NCI-H1105 treated with DMSO at 0.1 percent for 48 hours (cell line): ENCODE data around the gene CACNA1F.
A peak's percentile ranks its signal among the peaks of the same experiment; 100 is the strongest.
"Not testable (repeated sequence)": the region's sequence is repeated elsewhere in the genome, so short reads cannot be mapped to it uniquely, and the experiment has no call there.

ENCODE experiments used
- DNase-seq: peaks from one replicate; lab custom pipeline; 2025; lab: John Stamatoyannopoulos, UW

CACNA1F gene

DNA sequence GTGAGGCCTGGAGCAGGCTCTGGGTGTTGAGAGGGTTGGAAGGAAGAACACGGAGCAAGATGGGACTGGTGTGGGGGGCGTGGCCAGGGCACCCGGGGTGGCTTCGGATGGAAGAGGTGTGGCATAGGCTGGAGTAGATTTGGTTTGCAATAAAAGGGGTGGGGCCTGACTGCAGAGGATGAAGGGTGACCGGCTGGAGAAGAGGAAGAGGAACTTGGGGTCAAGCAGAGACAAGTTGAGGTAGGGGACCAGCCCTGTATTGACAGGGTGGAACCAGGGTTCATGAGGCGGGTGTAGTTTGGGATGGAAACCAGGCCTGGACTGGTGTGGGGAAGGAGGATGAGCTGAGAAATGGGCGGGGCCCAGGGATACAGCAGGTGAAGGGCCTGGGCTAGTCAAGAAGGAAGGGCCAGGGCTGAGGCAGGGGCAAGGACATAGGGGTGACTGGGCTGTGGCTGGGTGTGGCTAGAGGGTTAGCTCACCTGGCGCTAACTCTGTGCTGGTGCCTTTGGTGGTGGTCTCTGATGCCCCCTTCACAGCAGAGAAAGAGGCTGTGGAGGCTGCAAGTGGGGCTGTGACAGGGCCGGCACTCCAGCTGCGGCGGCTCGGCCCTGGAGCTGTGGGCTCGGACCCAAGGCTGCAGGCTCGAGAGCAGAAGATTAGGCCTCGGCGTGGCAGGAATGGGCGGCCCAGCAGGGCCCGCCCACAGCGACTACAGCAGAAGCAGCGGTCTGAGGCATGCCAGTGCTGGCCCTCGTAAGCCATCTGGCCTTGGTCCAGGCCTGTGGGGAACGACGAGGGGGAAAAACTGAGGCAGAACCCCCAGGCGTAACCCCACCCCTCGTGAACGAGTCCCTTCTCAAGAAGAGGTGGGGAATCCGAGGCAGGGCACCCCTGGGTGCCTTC, 56.5 kb downstream of the CACNA1F start:
- no peak for DNase-seq

- no peak for DNase-seq
Observed at GRCh38 chrX:49175435-49176274, 57.5 kb downstream of the CACNA1F start.

DNA sequence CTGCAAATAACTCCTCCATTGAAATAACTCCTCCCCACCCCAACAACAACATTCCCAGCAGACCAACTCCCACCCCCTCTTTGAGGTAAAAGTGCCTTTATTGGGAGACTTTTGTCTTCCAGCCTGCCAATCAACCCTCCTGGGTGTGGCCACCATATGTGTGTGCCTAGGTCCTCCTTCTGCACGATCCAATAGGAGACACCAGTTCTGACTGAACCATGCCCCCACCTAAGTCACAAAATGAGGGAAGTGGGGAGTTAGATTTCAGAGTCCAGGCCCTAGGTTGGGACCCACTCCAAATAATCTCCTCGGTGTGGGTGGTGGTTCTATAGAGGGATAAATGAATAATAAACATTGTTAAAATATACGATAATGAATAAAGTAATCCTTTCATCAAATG, 58.4 kb downstream of the CACNA1F start:
- no peak for DNase-seq

DNA sequence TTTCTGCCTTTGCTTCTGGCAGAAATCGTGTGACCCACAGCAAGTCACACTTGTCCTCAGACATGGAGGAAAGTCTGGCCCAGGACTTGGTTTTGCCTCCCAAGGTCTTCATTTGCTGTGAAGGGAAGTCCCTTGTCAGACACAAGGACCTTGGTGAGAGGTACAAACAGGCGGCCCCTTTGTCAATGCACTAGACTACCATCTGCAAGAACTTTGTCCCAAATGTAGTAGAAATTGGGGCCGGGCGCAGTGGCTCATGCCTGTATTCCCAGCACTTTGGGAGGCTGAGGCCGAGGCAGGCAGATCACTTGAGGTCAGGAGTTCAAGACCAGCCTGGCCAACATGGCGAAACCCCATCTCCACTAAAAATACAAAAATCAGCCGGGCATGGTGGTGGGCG, 59.6 kb downstream of the CACNA1F start:
- DNase-seq = not testable (repeated sequence)

DNA sequence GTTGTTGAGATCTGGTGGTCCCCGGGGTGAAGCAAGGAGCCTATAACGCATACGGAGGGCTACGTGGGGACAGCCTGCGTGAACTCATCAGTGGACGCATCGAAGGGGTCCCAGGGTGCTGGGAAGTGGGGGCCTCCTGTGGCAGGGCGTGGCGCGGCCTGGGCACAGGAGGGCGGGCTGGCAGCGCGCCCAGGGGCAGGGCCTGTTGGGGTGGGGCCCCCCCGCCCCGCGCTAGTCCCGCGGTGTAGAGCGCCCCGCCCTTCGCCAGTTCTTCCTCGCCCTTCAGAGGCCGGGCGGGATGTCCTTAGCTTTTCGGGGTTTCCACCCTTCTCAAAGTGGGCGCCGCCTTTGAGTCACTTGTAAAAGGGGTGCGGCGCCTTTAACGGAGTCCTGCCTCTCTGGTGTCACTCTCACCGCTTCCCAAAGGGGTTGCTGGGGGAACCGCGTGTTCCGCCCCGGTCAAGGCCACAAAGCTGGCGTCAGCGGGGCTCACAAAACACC, 60.8 kb downstream of the CACNA1F start:
- DNase-seq = peak; percentile 62

DNA sequence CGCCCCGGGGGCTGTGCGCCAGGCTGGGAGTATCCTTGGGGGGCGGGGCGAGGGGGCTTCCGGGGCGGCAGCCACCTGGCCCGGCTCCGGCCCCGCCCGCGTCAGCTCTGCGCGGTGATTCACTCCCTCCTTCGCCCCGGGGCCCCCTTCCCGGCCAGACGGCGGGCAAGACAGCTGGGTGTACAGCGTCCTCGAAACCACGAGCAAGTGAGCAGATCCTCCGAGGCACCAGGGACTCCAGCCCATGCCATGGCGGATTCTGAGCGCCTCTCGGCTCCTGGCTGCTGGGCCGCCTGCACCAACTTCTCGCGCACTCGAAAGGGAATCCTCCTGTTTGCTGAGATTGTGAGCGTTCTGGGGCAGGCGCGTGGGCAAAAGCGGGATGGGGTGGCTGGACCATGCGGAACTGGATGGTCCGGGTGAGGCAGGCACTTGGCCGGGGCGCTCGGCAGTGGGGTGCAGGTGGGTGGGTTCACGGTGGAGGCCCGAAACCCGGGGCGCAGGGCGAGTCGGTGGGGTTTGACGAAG, 61.3 kb downstream of the CACNA1F start, which contains the start of gene PLP2:
PLP2 (plus strand) TSS at position 147 of the 528 bp plus-strand sequence; CDS start at position 250, 103 bp downstream.
- peak; percentile 29 for DNase-seq

DNA sequence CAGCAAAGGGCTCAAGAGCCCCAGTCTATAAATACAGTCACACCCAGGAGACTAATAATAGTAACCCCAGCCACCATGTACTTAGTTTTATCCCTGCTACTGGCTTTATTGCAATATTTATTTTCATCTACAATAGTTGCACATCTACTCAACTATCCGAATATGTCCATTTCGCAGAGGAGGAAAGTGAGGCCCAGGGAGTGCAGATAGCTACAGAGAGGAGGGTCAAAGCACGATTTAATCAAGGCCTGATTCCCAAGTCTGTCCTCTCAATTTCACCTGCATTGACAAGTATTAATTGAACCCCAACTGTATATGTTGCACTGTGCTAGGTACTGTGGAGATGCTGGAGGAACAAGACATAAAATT, 65.4 kb downstream of the CACNA1F start:
- no peak for DNase-seq

- DNase-seq = no peak
Observed at GRCh38 chrX:49166914-49167739, 66.0 kb downstream of the CACNA1F start.

DNA sequence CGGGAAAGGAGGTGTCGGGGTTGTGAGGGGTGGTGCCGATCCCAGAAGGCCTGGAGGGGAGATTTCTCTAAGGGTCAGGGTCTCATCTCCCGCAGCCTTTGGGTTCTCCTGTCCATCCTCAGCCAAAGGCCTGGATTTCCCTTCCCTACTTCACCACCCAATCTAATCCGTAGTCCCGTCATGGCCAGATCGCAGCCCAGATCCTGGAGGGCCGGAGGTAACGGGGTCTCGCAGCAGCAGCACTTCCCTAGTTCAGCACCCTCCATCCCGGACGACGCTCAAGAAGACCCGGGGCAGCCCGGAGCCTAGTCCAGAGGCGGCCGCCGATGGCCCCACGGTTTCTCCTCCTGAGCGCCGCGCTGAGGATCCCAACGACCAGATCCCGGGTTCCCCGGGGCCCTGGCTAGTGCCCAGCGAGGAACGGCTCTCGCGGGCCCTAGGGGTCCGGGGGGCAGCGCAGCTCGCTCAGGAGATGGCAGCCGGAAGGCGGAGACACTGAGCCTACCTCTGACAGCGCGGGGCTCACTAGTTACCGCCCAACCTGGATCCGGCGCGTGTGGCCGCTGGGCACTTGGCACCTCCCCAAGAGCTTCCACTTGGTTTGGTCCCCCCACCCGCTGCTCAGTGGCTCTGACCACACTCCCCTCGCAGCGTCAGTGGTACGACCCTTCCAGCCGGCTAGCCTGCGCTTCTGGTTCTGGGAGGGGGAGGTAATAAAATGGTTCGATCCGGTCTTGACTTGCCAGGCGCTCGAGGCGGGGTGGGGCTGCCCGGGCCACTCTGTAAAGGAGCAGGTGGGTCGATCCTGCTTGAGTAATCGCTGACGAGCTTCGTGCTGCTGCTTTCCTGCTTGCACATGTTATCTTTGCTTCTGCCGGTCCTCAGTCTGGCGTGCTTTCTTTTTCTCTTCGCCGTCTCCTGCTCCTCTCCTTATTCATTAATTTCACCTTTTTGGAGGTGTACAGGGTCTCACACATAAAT, 66.9 kb downstream of the CACNA1F start:
- peak; percentile 90 for DNase-seq

- DNase-seq = no peak
Observed at GRCh38 chrX:49164589-49165360, 68.4 kb downstream of the CACNA1F start.

GRCh38 chrX:49163555-49164419, 69.4 kb downstream of the CACNA1F start:
- DNase-seq = peak; percentile 69

- no peak for DNase-seq
Observed at GRCh38 chrX:49162620-49163019, 70.5 kb downstream of the CACNA1F start, which contains the start of gene MAGIX. MAGIX (plus strand) TSS chrX:49162758; CDS start chrX:49162890, 132 bp downstream.

- DNase-seq = no peak
Observed at GRCh38 chrX:49161632-49162031, 71.5 kb downstream of the CACNA1F start.

DNA sequence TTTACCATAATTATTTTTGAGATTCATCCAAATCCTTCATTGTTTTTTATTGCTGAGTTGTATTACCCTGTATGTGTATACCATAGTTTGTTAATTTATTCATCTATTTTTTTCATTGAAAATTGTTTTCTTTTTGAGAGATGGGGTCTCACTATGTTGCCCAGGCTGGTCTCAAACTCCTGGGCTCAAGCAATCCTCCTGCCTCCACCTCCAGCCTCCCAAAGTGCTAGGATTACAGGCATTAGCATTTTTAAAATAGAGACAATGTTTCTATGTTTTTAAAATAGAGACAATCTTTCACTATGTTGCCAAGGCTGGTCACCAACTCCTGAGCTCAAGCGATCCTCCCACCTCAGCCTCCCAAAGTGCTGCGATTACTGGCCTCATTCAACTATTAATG, 72.2 kb downstream of the CACNA1F start:
- no peak for DNase-seq

DNA sequence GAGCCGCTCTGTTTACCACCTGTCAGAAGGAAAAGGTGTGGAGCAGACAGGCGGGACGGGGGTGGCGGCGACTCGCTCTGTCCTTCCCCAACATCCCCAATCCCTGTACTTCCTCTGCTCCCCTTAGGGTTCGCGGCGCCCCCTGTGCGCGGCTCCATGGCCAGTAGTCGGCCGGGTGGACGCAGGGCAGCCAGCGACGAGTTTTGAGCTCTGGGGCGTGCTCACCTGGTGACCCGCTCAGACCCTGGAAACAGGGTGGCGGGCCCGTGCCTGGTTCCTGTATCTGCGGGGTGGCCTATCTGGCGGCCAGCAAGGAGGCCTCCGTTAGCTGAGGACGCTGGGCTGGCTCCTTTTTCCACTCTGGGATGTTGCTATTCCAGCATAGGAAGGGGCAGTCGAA, 75.9 kb downstream of the CACNA1F start:
- no peak for DNase-seq

DNA sequence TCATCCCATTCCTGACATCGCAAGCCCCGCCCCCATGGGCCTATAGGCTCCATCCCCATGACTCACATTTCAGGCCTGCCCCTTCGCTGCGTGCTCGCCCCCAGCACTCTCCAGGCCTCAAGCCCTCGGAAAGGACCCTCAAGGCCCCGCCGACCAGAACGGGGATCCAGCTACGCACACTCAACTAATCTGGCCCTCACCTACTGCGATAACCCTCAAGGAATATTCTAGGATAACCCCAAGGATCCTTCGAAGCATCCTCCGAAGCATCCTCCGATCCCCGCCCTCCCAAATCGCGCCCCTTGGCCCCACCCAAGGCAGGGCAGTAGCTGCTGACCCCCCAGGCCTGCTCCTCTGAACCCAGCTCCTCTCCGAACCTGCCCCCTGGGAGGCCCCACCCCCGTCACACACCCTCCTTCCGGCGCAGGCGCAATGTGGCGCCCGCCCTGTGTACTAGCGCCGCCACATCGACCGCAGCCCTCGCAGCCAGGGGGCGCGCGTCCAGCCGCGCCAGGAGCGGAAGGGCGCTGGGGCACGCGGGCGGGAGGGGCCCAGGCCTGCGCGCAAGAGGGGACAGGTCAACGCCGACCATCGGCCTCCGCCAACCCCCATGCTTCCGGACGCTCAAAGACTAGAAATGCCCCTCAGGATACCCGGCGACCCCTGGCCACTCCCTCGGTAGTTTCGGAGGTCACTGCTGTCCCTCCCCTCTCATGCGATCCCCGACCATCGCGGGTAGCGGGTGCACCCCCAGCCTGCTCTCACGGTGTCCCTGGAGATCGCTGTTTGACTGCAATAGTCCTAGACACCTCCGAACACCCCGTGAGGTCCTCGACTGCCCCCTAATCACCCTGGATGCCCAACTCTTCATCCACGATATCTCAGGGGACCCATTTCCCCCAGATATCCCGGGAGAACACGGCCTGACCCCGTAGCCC, 77.0 kb downstream of the CACNA1F start:
- DNase-seq = peak; percentile 75

DNA sequence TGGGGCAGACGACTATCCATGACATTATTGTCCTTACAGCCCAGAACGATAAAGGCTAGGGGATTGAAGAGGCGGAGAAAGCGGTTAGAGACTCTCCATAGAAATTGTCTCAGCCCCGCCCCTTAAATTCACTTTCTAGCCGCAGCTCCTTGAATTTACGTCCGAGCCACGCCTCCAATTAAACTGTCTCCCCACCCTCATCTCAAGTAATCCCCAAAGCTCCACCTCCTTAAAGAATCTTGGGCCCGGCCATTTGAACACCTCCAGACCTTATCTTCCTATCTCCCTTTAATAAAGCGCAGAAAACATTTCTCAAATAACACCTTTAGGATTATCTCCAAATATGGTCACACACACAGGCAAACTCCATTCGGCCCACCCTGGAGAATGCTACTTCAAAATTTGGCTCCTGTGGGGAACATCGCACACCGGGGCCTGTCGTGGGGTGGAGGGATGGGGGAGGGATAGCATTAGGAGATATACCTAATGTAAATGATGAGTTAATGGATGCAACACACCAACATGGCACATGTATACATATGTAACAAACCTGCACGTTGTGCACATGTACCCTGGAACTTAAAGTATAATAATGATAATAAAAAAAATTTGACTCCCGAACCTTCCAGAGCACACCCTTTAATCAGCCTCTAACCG, 77.8 kb downstream of the CACNA1F start:
- peak; percentile 27 for DNase-seq
